ENCODE results near the gene CTIF. TPM values are rescaled to one million over a fixed set of nuclear protein-coding genes. Genes with fewer than 3 reads are reported as not detected.
"Not testable (repeated sequence)": the region's sequence is repeated elsewhere in the genome, so short reads cannot be mapped to it uniquely, and the experiment has no call there.

CTIF gene
- polyA plus RNA-seq, 1 experiment, result 40.2 TPM

- ChIA-PET CTCF (interaction anchor here (0.6 to 1.4 kb wide), 2 partner anchors 31 to 243 kb away, joined by 3 read pairs; no protein-coding TSS in a partner anchor), POLR2A (no interaction called here)
- DNase-seq (ENCODE audit: low read depth, low spot score), result no peak
- TF ChIP-seq CTCF (IDR thresholded peaks at IDR 0.05; ENCODE audit: low read depth, low read length), result no peak
- Histone ChIP-seq H3K27me3 (ENCODE audit: control insufficient read depth, insufficient read depth, low read length) (no peaks in the 10 kb centered on the region), H3K27ac (ENCODE audit: low read depth, low read length) (no peak overlapping the region), H3K4me3 (ENCODE audit: low read depth, low read length) (no peak overlapping the region), H3K9me3 (ENCODE audit: control insufficient read depth, insufficient read depth, low read length) (no peaks in the 10 kb centered on the region)
Measured at GRCh38 chr18:48808476-48808875, 269.6 kb downstream of the CTIF start.

- TF ChIP-seq CTCF (IDR thresholded peaks at IDR 0.05; ENCODE audit: low read depth, low read length), result no peak
- Histone ChIP-seq H3K27me3 (ENCODE audit: control insufficient read depth, insufficient read depth, low read length) (no peaks in the 10 kb centered on the region), H3K27ac (ENCODE audit: low read depth, low read length) (no peak overlapping the region), H3K9me3 (ENCODE audit: control insufficient read depth, insufficient read depth, low read length) (no peaks in the 10 kb centered on the region), H3K4me3 (ENCODE audit: low read depth, low read length) (no peak overlapping the region)
- ChIA-PET POLR2A (no interaction called here), CTCF (interaction anchor here (1.4 to 1.5 kb wide), 2 partner anchors 18 to 32 kb away, joined by 3 to 4 read pairs; no protein-coding TSS in a partner anchor)
- DNase-seq (ENCODE audit: low read depth, low spot score), result no peak
Measured at GRCh38 chr18:48809365-48809764, 270.5 kb downstream of the CTIF start.

- Histone ChIP-seq H3K27ac (ENCODE audit: low read depth, low read length) (no peak overlapping the region), H3K4me3 (ENCODE audit: low read depth, low read length) (no peak overlapping the region), H3K27me3 (ENCODE audit: control insufficient read depth, insufficient read depth, low read length) (no peaks in the 10 kb centered on the region), H3K9me3 (ENCODE audit: control insufficient read depth, insufficient read depth, low read length) (no peaks in the 10 kb centered on the region)
- ChIA-PET CTCF (interaction anchor here (0.6 to 1.5 kb wide), 2 partner anchors 17 to 44 kb away, joined by 3 to 4 read pairs; no protein-coding TSS in a partner anchor), POLR2A (interaction anchor here (0.6 kb wide), 2 partner anchors 36 to 271 kb away, joined by 3 to 6 read pairs; no protein-coding TSS in a partner anchor)
- no peak for TF ChIP-seq CTCF (IDR thresholded peaks at IDR 0.05; ENCODE audit: low read depth, low read length)
- no peak for DNase-seq (ENCODE audit: low read depth, low spot score)
Measured at GRCh38 chr18:48810805-48811204, 272.0 kb downstream of the CTIF start.

- CTCF ChIA-PET, result no interaction called here
Measured at GRCh38 chr18:48811401-48811800, 272.6 kb downstream of the CTIF start.

GRCh38 chr18:48811977-48812451 is 273.2 kb downstream of the CTIF start:
- CTCF ChIA-PET, result interaction anchor here (0.6 kb wide), 1 partner anchor 428 kb away, joined by 3 read pairs; no protein-coding TSS in a partner anchor
- POLR2A ChIA-PET, result not testable (repeated sequence)

More at GRCh38 chr18:48811401-48811800, 272.6 kb downstream of the CTIF start:
- no peaks in the 10 kb centered on the region for H3K9me3 ChIP-seq (ENCODE audit: control insufficient read depth, insufficient read depth, low read length)
- H3K27ac ChIP-seq (ENCODE audit: low read depth, low read length), result no peak overlapping the region
- no peaks in the 10 kb centered on the region for H3K27me3 ChIP-seq (ENCODE audit: control insufficient read depth, insufficient read depth, low read length)
- TF ChIP-seq CTCF (IDR thresholded peaks at IDR 0.05; ENCODE audit: low read depth, low read length), result no peak
- POLR2A ChIA-PET, result no interaction called here
- DNase-seq (ENCODE audit: low read depth, low spot score), result no peak
- no peak overlapping the region for H3K4me3 ChIP-seq (ENCODE audit: low read depth, low read length)

More at GRCh38 chr18:48811977-48812451, 273.2 kb downstream of the CTIF start:
- H3K27me3 ChIP-seq (ENCODE audit: control insufficient read depth, insufficient read depth, low read length); H3K9me3 ChIP-seq (ENCODE audit: control insufficient read depth, insufficient read depth, low read length); DNase-seq (ENCODE audit: low read depth, low spot score); H3K27ac ChIP-seq (ENCODE audit: low read depth, low read length); H3K4me3 ChIP-seq (ENCODE audit: low read depth, low read length): not testable (repeated sequence)

All from AG04450 (cell line).